ENCODE measurements around the gene NPAS2. TPM values are rescaled to one million over a fixed set of nuclear protein-coding genes. Genes with fewer than 3 reads are reported as not detected.

NPAS2 gene
- total and polyA plus RNA-seq, 2 donors, result 3.0 to 5.4 TPM

GRCh38 chr2:100834221-100834620, 14.3 kb downstream of the NPAS2 start:
- no peaks in the 10 kb centered on the region for H3K4me1 ChIP-seq (ENCODE audit: control insufficient read depth in 2 of 2, insufficient read depth in 2 of 2, low read length in 2 of 2)
- H3K27me3 ChIP-seq (ENCODE audit: control insufficient read depth in 2 of 2, insufficient read depth in 1 of 2, low read length in 1 of 2), result peaks cover 0 to 16% of the 10 kb centered on the region in 2 donors
- peaks cover 0 to under 1% of the 10 kb centered on the region in 2 donors for H3K9me3 ChIP-seq (ENCODE audit: control insufficient read depth in 2 of 2, insufficient read depth in 1 of 2, low read length in 1 of 2)
- 96% methylated on average over 10 of the region's 10 CpGs for WGBS
- no peak for DNase-seq (ENCODE audit: low read depth in 6 of 9, low spot score in 9 of 9)
- no peaks in the 10 kb centered on the region for H3K36me3 ChIP-seq (ENCODE audit: control insufficient read depth in 2 of 2, insufficient read depth in 2 of 2, low read length in 1 of 2)
- H3K27ac ChIP-seq (ENCODE audit: low read depth in 1 of 2, low read length in 1 of 2), result no peak overlapping the region
- H3K4me3 ChIP-seq (ENCODE audit: low read length in 2 of 2), result no peak overlapping the region

- no peaks in the 10 kb centered on the region for H3K4me1 ChIP-seq (ENCODE audit: control insufficient read depth in 2 of 2, insufficient read depth in 2 of 2, low read length in 2 of 2)
- H3K27ac ChIP-seq (ENCODE audit: low read depth in 1 of 2, low read length in 1 of 2), result no peak overlapping the region
- no peak for DNase-seq (ENCODE audit: low read depth in 6 of 9, low spot score in 9 of 9)
- no peak overlapping the region for H3K4me3 ChIP-seq (ENCODE audit: low read length in 2 of 2)
- H3K27me3 ChIP-seq (ENCODE audit: control insufficient read depth in 2 of 2, insufficient read depth in 1 of 2, low read length in 1 of 2), result peaks cover 0 to 16% of the 10 kb centered on the region in 2 donors
- H3K36me3 ChIP-seq (ENCODE audit: control insufficient read depth in 2 of 2, insufficient read depth in 2 of 2, low read length in 1 of 2), result no peaks in the 10 kb centered on the region
- WGBS, result 36% methylated on average over 16 of the region's 16 CpGs
- H3K9me3 ChIP-seq (ENCODE audit: control insufficient read depth in 2 of 2, insufficient read depth in 1 of 2, low read length in 1 of 2), result no peaks in the 10 kb centered on the region
Observed at GRCh38 chr2:100835006-100835659, 15.2 kb downstream of the NPAS2 start.

- WGBS, result 70% methylated on average over 7 of the region's 7 CpGs
- H3K4me1 ChIP-seq (ENCODE audit: control insufficient read depth in 2 of 2, insufficient read depth in 2 of 2, low read length in 2 of 2), result no peaks in the 10 kb centered on the region
- no peak for DNase-seq (ENCODE audit: low read depth in 6 of 9, low spot score in 9 of 9)
- H3K36me3 ChIP-seq (ENCODE audit: control insufficient read depth in 2 of 2, insufficient read depth in 2 of 2, low read length in 1 of 2), result no peaks in the 10 kb centered on the region
- no peak overlapping the region for H3K4me3 ChIP-seq (ENCODE audit: low read length in 2 of 2)
- H3K9me3 ChIP-seq (ENCODE audit: control insufficient read depth in 2 of 2, insufficient read depth in 1 of 2, low read length in 1 of 2), result peaks cover 0 to 8% of the 10 kb centered on the region in 2 donors
- no peak overlapping the region for H3K27ac ChIP-seq (ENCODE audit: low read depth in 1 of 2, low read length in 1 of 2)
- peaks cover 0 to 8% of the 10 kb centered on the region in 2 donors for H3K27me3 ChIP-seq (ENCODE audit: control insufficient read depth in 2 of 2, insufficient read depth in 1 of 2, low read length in 1 of 2)
Observed at GRCh38 chr2:100840519-100840918, 20.6 kb downstream of the NPAS2 start.

- no peak overlapping the region for H3K27ac ChIP-seq (ENCODE audit: low read depth in 1 of 2, low read length in 1 of 2)
- peaks cover 0 to 8% of the 10 kb centered on the region in 2 donors for H3K9me3 ChIP-seq (ENCODE audit: control insufficient read depth in 2 of 2, insufficient read depth in 1 of 2, low read length in 1 of 2)
Observed at GRCh38 chr2:100842241-100842922, 22.4 kb downstream of the NPAS2 start.

DNA sequence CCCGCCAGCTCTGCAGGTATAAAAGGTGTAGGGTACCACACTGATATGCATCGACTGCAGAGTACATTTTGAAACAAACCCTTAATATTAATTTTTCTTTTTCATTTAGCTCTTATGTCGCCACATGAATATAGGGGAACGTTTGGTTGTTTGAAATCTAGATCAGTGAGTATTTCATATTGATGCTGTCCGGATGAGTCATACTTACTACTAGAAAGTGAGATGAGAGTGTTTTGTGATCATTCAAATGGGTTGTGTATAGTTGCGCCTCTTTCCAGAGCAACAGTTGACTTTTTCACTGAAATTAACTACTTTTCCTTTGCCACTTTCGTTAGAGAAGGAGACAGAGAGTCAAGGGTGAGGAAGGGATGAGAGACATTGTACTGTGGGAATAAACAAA, 24.6 kb downstream of the NPAS2 start:
- Histone ChIP-seq H3K9me3 (ENCODE audit: control insufficient read depth in 2 of 2, insufficient read depth in 1 of 2, low read length in 1 of 2) (peaks cover 0 to 8% of the 10 kb centered on the region in 2 donors), H3K27ac (ENCODE audit: low read depth in 1 of 2, low read length in 1 of 2) (no peak overlapping the region), H3K4me1 (ENCODE audit: control insufficient read depth in 2 of 2, insufficient read depth in 2 of 2, low read length in 2 of 2) (no peaks in the 10 kb centered on the region), H3K4me3 (ENCODE audit: low read length in 2 of 2) (no peak overlapping the region), H3K27me3 (ENCODE audit: control insufficient read depth in 2 of 2, insufficient read depth in 1 of 2, low read length in 1 of 2) (peaks cover 0 to 3% of the 10 kb centered on the region in 2 donors), H3K36me3 (ENCODE audit: control insufficient read depth in 2 of 2, insufficient read depth in 2 of 2, low read length in 1 of 2) (no peaks in the 10 kb centered on the region)
- 94% methylated on average over 7 of the region's 7 CpGs for WGBS
- DNase-seq (ENCODE audit: low read depth in 6 of 9, low spot score in 9 of 9), result no peak

More at GRCh38 chr2:100842241-100842922, 22.4 kb downstream of the NPAS2 start:
- H3K36me3 ChIP-seq (ENCODE audit: control insufficient read depth in 2 of 2, insufficient read depth in 2 of 2, low read length in 1 of 2), result no peaks in the 10 kb centered on the region
- peaks cover 0 to 3% of the 10 kb centered on the region in 2 donors for H3K27me3 ChIP-seq (ENCODE audit: control insufficient read depth in 2 of 2, insufficient read depth in 1 of 2, low read length in 1 of 2)
- no peak for DNase-seq (ENCODE audit: low read depth in 6 of 9, low spot score in 9 of 9)
- H3K4me3 ChIP-seq (ENCODE audit: low read length in 2 of 2), result no peak overlapping the region
- WGBS, result 90% methylated on average over 9 of the region's 9 CpGs
- H3K4me1 ChIP-seq (ENCODE audit: control insufficient read depth in 2 of 2, insufficient read depth in 2 of 2, low read length in 2 of 2), result no peaks in the 10 kb centered on the region

DNA sequence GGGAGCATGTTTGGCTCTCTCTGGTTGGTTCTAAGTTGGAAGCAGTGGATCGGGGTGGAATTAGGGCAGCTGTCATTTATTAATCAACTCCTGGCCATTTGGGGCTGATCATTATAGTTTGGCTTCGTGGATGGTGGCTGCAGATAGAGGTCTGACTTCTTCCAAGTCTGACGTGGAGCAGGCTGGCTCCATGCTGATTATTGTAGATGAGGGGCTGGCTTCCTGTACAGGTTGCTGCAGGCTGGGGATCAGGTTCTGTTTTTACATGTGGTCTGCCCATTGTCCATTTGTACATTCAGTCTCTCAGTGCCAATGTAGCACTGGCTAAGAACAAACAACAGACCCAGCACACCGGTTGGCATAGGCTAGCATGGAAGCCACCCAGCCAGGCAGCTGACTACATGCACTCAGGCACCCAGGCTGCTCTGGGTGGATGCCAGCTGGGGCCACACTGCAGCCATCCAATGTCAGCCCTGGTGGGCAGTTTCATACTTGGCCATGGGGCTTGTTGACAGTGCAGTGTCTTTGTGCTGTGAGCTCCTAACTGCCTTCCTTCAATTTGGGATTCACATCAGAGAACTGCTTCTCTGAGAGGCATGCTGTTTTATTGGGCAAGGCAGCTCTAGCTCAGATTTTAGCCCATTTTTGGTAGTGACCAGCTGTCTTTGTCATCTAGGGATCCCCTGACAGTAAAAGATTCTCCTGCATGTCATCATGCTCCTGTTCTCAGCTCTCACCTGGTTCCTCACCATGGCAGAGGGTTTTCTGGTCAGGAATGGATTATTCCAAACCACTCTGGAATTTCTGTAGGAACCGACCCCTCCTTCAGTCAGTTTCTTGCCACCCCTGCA, 25.4 kb downstream of the NPAS2 start:
- 93% methylated on average over 5 of the region's 5 CpGs for WGBS
- H3K9me3 ChIP-seq (ENCODE audit: control insufficient read depth in 2 of 2, insufficient read depth in 1 of 2, low read length in 1 of 2), result peaks cover 0 to 8% of the 10 kb centered on the region in 2 donors
- peaks cover 0 to 3% of the 10 kb centered on the region in 2 donors for H3K27me3 ChIP-seq (ENCODE audit: control insufficient read depth in 2 of 2, insufficient read depth in 1 of 2, low read length in 1 of 2)
- H3K27ac ChIP-seq (ENCODE audit: low read depth in 1 of 2, low read length in 1 of 2), result no peak overlapping the region
- no peaks in the 10 kb centered on the region for H3K36me3 ChIP-seq (ENCODE audit: control insufficient read depth in 2 of 2, insufficient read depth in 2 of 2, low read length in 1 of 2)
- H3K4me1 ChIP-seq (ENCODE audit: control insufficient read depth in 2 of 2, insufficient read depth in 2 of 2, low read length in 2 of 2), result no peaks in the 10 kb centered on the region
- no peak overlapping the region for H3K4me3 ChIP-seq (ENCODE audit: low read length in 2 of 2)
- DNase-seq (ENCODE audit: low read depth in 6 of 9, low spot score in 9 of 9), result no peak

DNA sequence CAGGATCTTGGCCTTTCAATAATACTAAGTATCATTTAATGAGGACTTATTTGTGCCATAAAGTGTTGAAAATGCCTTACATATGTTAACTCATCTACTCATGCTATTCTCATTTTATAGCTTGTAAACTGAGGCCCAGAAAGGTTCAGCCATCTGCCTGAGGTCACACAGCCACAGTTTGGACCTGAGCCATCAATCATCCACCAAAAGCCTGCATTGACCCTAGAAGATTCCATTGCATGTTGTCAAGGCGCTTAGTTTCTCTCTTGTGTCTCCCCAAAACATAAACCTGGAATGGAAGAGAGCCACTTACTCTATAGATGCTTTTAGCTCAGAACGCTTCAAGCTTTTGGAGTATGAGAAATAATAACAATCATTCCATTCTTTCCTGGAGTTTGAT, 26.8 kb downstream of the NPAS2 start:
- Histone ChIP-seq H3K9me3 (ENCODE audit: control insufficient read depth in 2 of 2, insufficient read depth in 1 of 2, low read length in 1 of 2) (peaks cover 0 to 8% of the 10 kb centered on the region in 2 donors), H3K36me3 (ENCODE audit: control insufficient read depth in 2 of 2, insufficient read depth in 2 of 2, low read length in 1 of 2) (no peaks in the 10 kb centered on the region), H3K4me1 (ENCODE audit: control insufficient read depth in 2 of 2, insufficient read depth in 2 of 2, low read length in 2 of 2) (no peaks in the 10 kb centered on the region), H3K27ac (ENCODE audit: low read depth in 1 of 2, low read length in 1 of 2) (no peak overlapping the region), H3K27me3 (ENCODE audit: control insufficient read depth in 2 of 2, insufficient read depth in 1 of 2, low read length in 1 of 2) (peaks cover 0 to 3% of the 10 kb centered on the region in 2 donors), H3K4me3 (ENCODE audit: low read length in 2 of 2) (no peak overlapping the region)
- 95% methylated on average over 2 of the region's 2 CpGs for WGBS
- DNase-seq (ENCODE audit: low read depth in 6 of 9, low spot score in 9 of 9), result no peak

GRCh38 chr2:100852447-100852846, 32.5 kb downstream of the NPAS2 start:
- DNase-seq (ENCODE audit: low read depth in 6 of 9, low spot score in 9 of 9), result no peak
- 95% methylated on average over 4 of the region's 4 CpGs for WGBS
- no peaks in the 10 kb centered on the region for H3K36me3 ChIP-seq (ENCODE audit: control insufficient read depth in 2 of 2, insufficient read depth in 2 of 2, low read length in 1 of 2)
- H3K4me3 ChIP-seq (ENCODE audit: low read length in 2 of 2), result no peak overlapping the region
- H3K27me3 ChIP-seq (ENCODE audit: control insufficient read depth in 2 of 2, insufficient read depth in 1 of 2, low read length in 1 of 2), result no peaks in the 10 kb centered on the region
- no peak overlapping the region for H3K27ac ChIP-seq (ENCODE audit: low read depth in 1 of 2, low read length in 1 of 2)
- H3K9me3 ChIP-seq (ENCODE audit: control insufficient read depth in 2 of 2, insufficient read depth in 1 of 2, low read length in 1 of 2), result no peaks in the 10 kb centered on the region
- peaks cover 0 to 9% of the 10 kb centered on the region in 2 donors for H3K4me1 ChIP-seq (ENCODE audit: control insufficient read depth in 2 of 2, insufficient read depth in 2 of 2, low read length in 2 of 2)
